Fibroblast of lung (primary cell): ENCODE data around the gene HIVEP3. TPM values are rescaled to one million over a fixed set of nuclear protein-coding genes. Genes with fewer than 3 reads are reported as not detected.

Source experiments
- DNase-seq, 2 donors: peaks; one replicate each; pipeline versions ENCODE4 v3.0.0 to v3.0.0-alpha.2; 2010; ENCODE audit warnings: low read depth in 2 of 2
- H2AFZ ChIP-seq: 2 replicates; pipeline ENCODE4 v1.5.1; 2012; ENCODE audit warnings: low read length, control low read depth, inconsistent platforms
- H3K27ac ChIP-seq: 2 replicates; pipeline ENCODE4 v1.5.1; 2011; ENCODE audit warnings: low read length, control low read depth; ENCODE audit not compliant: insufficient read depth
- H3K27me3 ChIP-seq: 2 replicates; pipeline ENCODE4 v1.5.1; 2011; ENCODE audit warnings: mild to moderate bottlenecking, low read length; ENCODE audit not compliant: control insufficient read depth, insufficient read depth
- H3K36me3 ChIP-seq: 2 replicates; pipeline ENCODE4 v1.5.1; 2011; ENCODE audit warnings: low read length; ENCODE audit not compliant: control insufficient read depth, insufficient read depth
- H3K4me1 ChIP-seq: 2 replicates; pipeline ENCODE4 v1.5.1; 2011; ENCODE audit warnings: low read length; ENCODE audit not compliant: control insufficient read depth, insufficient read depth; ENCODE audit errors: extremely low read depth
- H3K4me2 ChIP-seq: 2 replicates; pipeline ENCODE4 v1.5.1; 2011; ENCODE audit warnings: low read length, control low read depth; ENCODE audit not compliant: insufficient read depth; ENCODE audit errors: extremely low read depth
- H3K4me3 ChIP-seq, 4 experiments: fragments of 200-600 bp in 1 of 4; sonication (generic) in 1 of 4; replicated peaks in 1 of 4; 2 replicates each; pipeline ENCODE4 v1.5.1; 2011 to 2016; ENCODE audit warnings: low read length in 4 of 4, low read depth in 3 of 4, mild to moderate bottlenecking in 3 of 4, control low read depth in 2 of 4, inconsistent platforms in 1 of 4, mixed read lengths in 1 of 4; ENCODE audit not compliant: insufficient read depth in 1 of 4; ENCODE audit errors: control extremely low read depth in 1 of 4
- H3K79me2 ChIP-seq: 2 replicates; pipeline ENCODE4 v1.5.1; 2012; ENCODE audit warnings: mild to moderate bottlenecking, low read length, inconsistent platforms; ENCODE audit not compliant: control insufficient read depth, insufficient read depth
- H3K9ac ChIP-seq: 2 replicates; pipeline ENCODE4 v1.5.1; 2011; ENCODE audit warnings: mild to moderate bottlenecking, low read length, control low read depth; ENCODE audit not compliant: insufficient read depth
- H3K9me3 ChIP-seq: 2 replicates; pipeline ENCODE4 v1.5.1; 2012; ENCODE audit warnings: low read depth, low read length; ENCODE audit not compliant: control insufficient read depth, insufficient read depth
- H4K20me1 ChIP-seq: 2 replicates; pipeline ENCODE4 v1.5.1; 2011; ENCODE audit warnings: low read length; ENCODE audit not compliant: control insufficient read depth, insufficient read depth; ENCODE audit errors: extremely low read depth
- EZH2 ChIP-seq: IDR thresholded peaks from 2 replicates; pipeline ENCODE4 v1.5.1; 2012; ENCODE audit warnings: low read length, control low read depth, mild to moderate bottlenecking; ENCODE audit errors: missing control alignments
- polyA plus RNA-seq, 2 donors: library from polyadenylated mRNA; depleted of rRNA in 1 of 2; stranded (reverse) in 1 of 2; unstranded in 1 of 2; fragments of >200 nt; gene quantifications; 2 replicates each; pipeline ENCODE4 v1.2.1, GENCODE V29; 2011 to 2012; ENCODE audit warnings: missing spikeins in 1 of 2
- total RNA-seq: library from RNA; depleted of rRNA; stranded (reverse); fragments of >200 nt; gene quantifications from 2 replicates; pipeline ENCODE4 v1.2.1, GENCODE V29; 2014
- TF ChIP-seq, protein P1 (sequence below), 2 donors: IDR thresholded peaks in 1 of 2; conservative IDR thresholded peaks in 1 of 2; 1 replicate in 1 of 2; 2 replicates in 1 of 2; pipeline ENCODE4 v1.5.1; 2011 to 2012; ENCODE audit warnings: low read length in 2 of 2, control low read depth in 1 of 2, inconsistent platforms in 1 of 2, low read depth in 1 of 2, mild to moderate bottlenecking in 1 of 2

The HIVEP3 gene
- total and polyA plus RNA-seq, 2 donors (not counting 1 experiment from before 2014, with no cell fraction given) = 0.83 to 3.2 TPM

DNA sequence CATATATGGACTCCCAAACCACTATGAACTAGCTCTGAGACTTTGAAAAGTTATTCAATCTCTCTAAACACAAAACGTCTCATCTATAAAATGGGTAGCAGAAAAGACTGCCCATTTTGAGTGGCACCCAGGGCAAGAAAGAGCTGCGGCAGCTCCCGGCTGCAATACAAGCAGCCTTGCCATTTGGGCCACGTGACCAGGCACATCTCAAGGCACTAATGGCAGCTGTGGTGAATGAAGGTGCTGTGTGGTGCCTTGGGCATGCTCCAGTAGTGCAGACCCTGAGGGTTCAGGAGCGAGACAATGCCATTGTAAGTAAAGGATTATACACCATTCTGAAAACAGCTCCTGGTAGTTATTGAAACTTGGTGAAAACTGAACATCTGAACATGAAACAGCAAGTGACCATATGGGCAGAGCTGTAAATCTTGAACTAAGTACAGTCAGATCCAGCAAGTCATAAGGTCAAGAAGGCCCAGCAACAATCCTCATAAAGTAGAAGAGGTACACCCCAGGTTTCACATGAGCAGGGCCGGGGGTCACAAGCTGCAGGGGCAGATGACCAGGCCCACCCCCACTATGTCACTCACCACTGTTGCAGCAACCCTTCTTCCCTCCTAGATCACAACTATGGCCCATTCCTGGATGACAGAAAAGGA is 39.4 kb upstream of the HIVEP3 start:
- Histone ChIP-seq H3K9ac (no peak overlapping the region), H3K27me3 (no peaks in the 10 kb centered on the region), H3K4me1 (peaks cover 2% of the 10 kb centered on the region), H3K9me3 (no peaks in the 10 kb centered on the region), H3K36me3 (no peaks in the 10 kb centered on the region), H3K4me3 (no peak overlapping the region), H2AFZ (no peak overlapping the region), H3K79me2 (no peaks in the 10 kb centered on the region), H3K4me2 (no peak overlapping the region), H3K27ac (no peak overlapping the region), H4K20me1 (no peaks in the 10 kb centered on the region)
- DNase-seq = no peak
- TF ChIP-seq, protein P1, sequence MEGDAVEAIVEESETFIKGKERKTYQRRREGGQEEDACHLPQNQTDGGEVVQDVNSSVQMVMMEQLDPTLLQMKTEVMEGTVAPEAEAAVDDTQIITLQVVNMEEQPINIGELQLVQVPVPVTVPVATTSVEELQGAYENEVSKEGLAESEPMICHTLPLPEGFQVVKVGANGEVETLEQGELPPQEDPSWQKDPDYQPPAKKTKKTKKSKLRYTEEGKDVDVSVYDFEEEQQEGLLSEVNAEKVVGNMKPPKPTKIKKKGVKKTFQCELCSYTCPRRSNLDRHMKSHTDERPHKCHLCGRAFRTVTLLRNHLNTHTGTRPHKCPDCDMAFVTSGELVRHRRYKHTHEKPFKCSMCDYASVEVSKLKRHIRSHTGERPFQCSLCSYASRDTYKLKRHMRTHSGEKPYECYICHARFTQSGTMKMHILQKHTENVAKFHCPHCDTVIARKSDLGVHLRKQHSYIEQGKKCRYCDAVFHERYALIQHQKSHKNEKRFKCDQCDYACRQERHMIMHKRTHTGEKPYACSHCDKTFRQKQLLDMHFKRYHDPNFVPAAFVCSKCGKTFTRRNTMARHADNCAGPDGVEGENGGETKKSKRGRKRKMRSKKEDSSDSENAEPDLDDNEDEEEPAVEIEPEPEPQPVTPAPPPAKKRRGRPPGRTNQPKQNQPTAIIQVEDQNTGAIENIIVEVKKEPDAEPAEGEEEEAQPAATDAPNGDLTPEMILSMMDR (conservative IDR thresholded peaks at IDR 0.05 in 1 of 2, IDR thresholded peaks at IDR 0.05 in 1 of 2; ENCODE audit: low read depth in 1 of 2, low read length in 2 of 2) = no peak
- no peak for TF ChIP-seq EZH2

DNA sequence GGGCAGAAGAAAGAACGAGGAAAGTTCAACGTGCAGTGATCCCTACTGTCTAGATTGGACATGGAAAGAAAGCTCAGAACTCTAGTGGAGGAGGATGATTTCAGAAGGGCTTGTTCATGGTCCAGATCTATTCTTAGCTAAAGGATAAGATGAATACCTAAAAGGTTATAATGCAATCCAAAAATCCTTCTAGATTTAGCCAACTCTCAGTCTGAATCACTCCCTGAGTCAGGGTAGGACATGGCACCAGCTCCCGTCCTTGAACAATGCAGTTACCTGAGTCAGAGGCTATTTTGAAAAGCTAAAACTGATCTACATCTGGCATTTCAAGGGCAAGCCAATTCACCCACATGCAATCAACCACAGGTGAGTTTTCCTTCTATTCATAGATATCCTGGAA is 38.8 kb upstream of the HIVEP3 start:
- Histone ChIP-seq H3K4me2 (no peak overlapping the region), H3K4me3 (no peak overlapping the region), H3K9me3 (no peaks in the 10 kb centered on the region), H3K27ac (no peak overlapping the region), H3K79me2 (no peaks in the 10 kb centered on the region), H3K36me3 (no peaks in the 10 kb centered on the region), H3K9ac (no peak overlapping the region), H2AFZ (no peak overlapping the region), H3K4me1 (peaks cover 2% of the 10 kb centered on the region), H3K27me3 (no peaks in the 10 kb centered on the region), H4K20me1 (no peaks in the 10 kb centered on the region)
- peak in 1 of 2 donors; percentile 94 for DNase-seq
- TF ChIP-seq, protein P1 (conservative IDR thresholded peaks at IDR 0.05 in 1 of 2, IDR thresholded peaks at IDR 0.05 in 1 of 2; ENCODE audit: low read depth in 1 of 2, low read length in 2 of 2) = no peak
- no peak for TF ChIP-seq EZH2

DNA sequence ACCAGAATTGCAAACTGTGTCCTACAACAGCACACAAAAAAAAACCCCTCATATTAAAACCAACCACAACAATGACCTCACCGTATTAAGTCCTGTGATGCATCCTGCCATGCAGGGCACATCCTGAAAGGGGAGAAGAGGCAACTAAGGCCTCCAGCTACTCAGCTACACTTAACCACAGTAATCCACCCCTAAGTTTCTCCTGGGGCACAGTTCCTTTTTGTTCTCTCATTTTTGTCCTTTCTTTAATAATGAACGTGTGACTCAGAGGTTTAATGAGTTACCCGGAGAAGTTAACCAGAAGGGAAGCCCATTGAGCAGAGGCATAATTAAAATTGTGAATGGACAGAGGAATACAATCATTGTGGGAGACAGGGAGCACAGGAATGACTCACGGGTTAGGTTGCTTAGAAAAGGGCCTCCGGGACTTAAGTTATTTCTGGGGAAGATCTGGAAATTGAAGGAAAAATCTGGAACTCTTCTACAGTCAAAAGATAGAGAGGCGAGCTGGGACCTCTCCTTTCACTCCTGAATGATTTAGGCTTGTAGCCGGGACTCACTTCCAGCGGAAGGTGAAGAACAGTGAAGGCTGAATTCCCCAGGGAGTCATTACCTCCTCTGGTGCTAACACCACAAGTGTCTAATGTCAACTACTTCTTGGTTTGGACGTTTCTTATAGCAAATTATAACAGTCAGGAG is 36.9 kb upstream of the HIVEP3 start:
- Histone ChIP-seq H3K27ac (no peak overlapping the region), H3K9ac (no peak overlapping the region), H3K4me1 (peaks cover 2% of the 10 kb centered on the region)

More for the DNA sequence above, 36.9 kb upstream of the HIVEP3 start:
- DNase-seq = peak; percentile 67 to 95
- Histone ChIP-seq H3K4me3 (no peak overlapping the region), H3K27me3 (no peaks in the 10 kb centered on the region), H2AFZ (no peak overlapping the region), H4K20me1 (no peaks in the 10 kb centered on the region), H3K36me3 (no peaks in the 10 kb centered on the region), H3K4me2 (no peak overlapping the region), H3K79me2 (no peaks in the 10 kb centered on the region), H3K9me3 (no peaks in the 10 kb centered on the region)
- TF ChIP-seq EZH2 = no peak
- TF ChIP-seq, protein P1 (conservative IDR thresholded peaks at IDR 0.05 in 1 of 2, IDR thresholded peaks at IDR 0.05 in 1 of 2; ENCODE audit: low read depth in 1 of 2, low read length in 2 of 2) = no peak
